HepG2 (cell line): ENCODE data around the gene C21orf58. TPM values are rescaled to one million over a fixed set of nuclear protein-coding genes. Genes with fewer than 3 reads are reported as not detected.
A peak's percentile ranks its signal among the peaks of the same experiment; 100 is the strongest.

ENCODE experiments used
- BHLHE40 ChIP-seq: IDR thresholded peaks from 2 replicates; pipeline ENCODE4 v1.6.1; 2011; ENCODE audit warnings: low read length, improper control_type of control experiment
- DMAP1 ChIP-seq: IDR thresholded peaks from 2 replicates; pipeline ENCODE4 v1.6.1; 2016
- ESRRA ChIP-seq: sonication (generic); formaldehyde crosslinking; IDR thresholded peaks from 2 replicates; pipeline ENCODE4 v1.5.1; 2020; ENCODE audit warnings: mild to moderate bottlenecking, low read depth, missing genetic modification reagents
- FOXK1 ChIP-seq: sonication (generic); formaldehyde crosslinking; IDR thresholded peaks from 2 replicates; pipeline ENCODE4 v1.4.0; 2020; ENCODE audit warnings: low read depth, missing genetic modification reagents, borderline replicate concordance
- IRX3 ChIP-seq: sonication (generic); formaldehyde crosslinking; IDR thresholded peaks from 2 replicates; pipeline ENCODE4 v1.8.1; 2023; ENCODE audit warnings: mild to moderate bottlenecking, low read depth, missing genetic modification reagents, borderline replicate concordance
- KDM5A ChIP-seq: fragments of 200-600 bp; sonication (generic); IDR thresholded peaks from 2 replicates; pipeline ENCODE4 v1.7.0; 2018; ENCODE audit warnings: antibody characterized with exemption, mild to moderate bottlenecking, low read length, borderline replicate concordance
- KLF11 ChIP-seq: IDR thresholded peaks from 2 replicates; pipeline ENCODE4 v1.6.1; 2016; ENCODE audit warnings: missing compliant biosample characterization
- PHF21A ChIP-seq: sonication (generic); formaldehyde crosslinking; IDR thresholded peaks from 2 replicates; pipeline ENCODE4 v1.5.0; 2020; ENCODE audit warnings: mild to moderate bottlenecking, missing genetic modification reagents
- POGZ ChIP-seq: sonication (generic); formaldehyde crosslinking; IDR thresholded peaks from 2 replicates; pipeline ENCODE4 v1.4.0; 2020; ENCODE audit warnings: mild to moderate bottlenecking, missing genetic modification reagents
- RFX5 ChIP-seq: IDR thresholded peaks from 2 replicates; pipeline ENCODE4 v1.6.1; 2011; ENCODE audit warnings: low read depth, low read length, improper control_type of control experiment
- SNAPC2 ChIP-seq: sonication (generic); formaldehyde crosslinking; IDR thresholded peaks from 2 replicates; pipeline ENCODE4 v1.8.1; 2022; ENCODE audit warnings: mild to moderate bottlenecking, missing genetic modification reagents
- SP2 ChIP-seq: sonication (generic); formaldehyde crosslinking; IDR thresholded peaks from 2 replicates; pipeline ENCODE4 v1.5.1; 2020; ENCODE audit warnings: mild to moderate bottlenecking, missing genetic modification reagents
- SP5 ChIP-seq: IDR thresholded peaks from 2 replicates; pipeline ENCODE4 v1.6.1; 2016; ENCODE audit warnings: low read depth, borderline replicate concordance
- SSRP1 ChIP-seq: IDR thresholded peaks from 2 replicates; pipeline ENCODE4 v1.6.1; 2016; ENCODE audit warnings: control low read depth
- TARDBP ChIP-seq: sonication (generic); formaldehyde crosslinking; IDR thresholded peaks from 2 replicates; pipeline ENCODE4 v1.8.0; 2022; ENCODE audit warnings: mild to moderate bottlenecking, missing genetic modification reagents
- ZFP91 ChIP-seq: sonication (generic); formaldehyde crosslinking; IDR thresholded peaks from 2 replicates; pipeline ENCODE4 v1.9.0; 2022; ENCODE audit warnings: missing genetic modification reagents, mild to moderate bottlenecking, borderline replicate concordance
- ZGPAT ChIP-seq: IDR thresholded peaks from 2 replicates; pipeline ENCODE4 v1.6.1; 2016; ENCODE audit warnings: mild to moderate bottlenecking
- ZNF12 ChIP-seq: sonication (generic); formaldehyde crosslinking; IDR thresholded peaks from 2 replicates; pipeline ENCODE4 v1.5.0; 2020; ENCODE audit warnings: missing genetic modification reagents
- ZNF441 ChIP-seq: sonication (generic); formaldehyde crosslinking; IDR thresholded peaks from 2 replicates; pipeline ENCODE4 v1.7.0; 2021; ENCODE audit warnings: missing genetic modification reagents, borderline replicate concordance
- ZNF446 ChIP-seq: sonication (generic); formaldehyde crosslinking; IDR thresholded peaks from 2 replicates; pipeline ENCODE4 v1.5.0; 2020; ENCODE audit warnings: mild to moderate bottlenecking, missing genetic modification reagents
- ZNF605 ChIP-seq: sonication (generic); formaldehyde crosslinking; IDR thresholded peaks from 2 replicates; pipeline ENCODE4 v1.8.0; 2022; ENCODE audit warnings: mild to moderate bottlenecking, missing genetic modification reagents
- ZNF672 ChIP-seq: sonication (generic); formaldehyde crosslinking; IDR thresholded peaks from 2 replicates; pipeline ENCODE4 v1.8.1; 2022; ENCODE audit warnings: missing genetic modification reagents
- ZNF784 ChIP-seq: sonication (generic); formaldehyde crosslinking; IDR thresholded peaks from 2 replicates; pipeline ENCODE4 v1.5.1; 2020; ENCODE audit warnings: missing genetic modification reagents, mild to moderate bottlenecking, borderline replicate concordance
- ZSCAN5A ChIP-seq: sonication (generic); formaldehyde crosslinking; IDR thresholded peaks from 2 replicates; pipeline ENCODE4 v1.8.0; 2022; ENCODE audit warnings: mild to moderate bottlenecking, missing genetic modification reagents, borderline replicate concordance
- polyA plus RNA-seq, 8 experiments: library from polyadenylated mRNA; depleted of rRNA in 3 of 8; stranded (reverse) in 7 of 8; unstranded in 1 of 8; fragments of >200 nt; fragmentation: Illumina TruSeq in 4 of 8; extraction: Trizol in 4 of 8; gene quantifications; 2 replicates each; pipeline versions ENCODE4 v1.2.1 to v1.2.3, GENCODE V29; 2011 to 2016; ENCODE audit warnings: low read depth in 4 of 8, missing spikeins in 1 of 8, mixed read lengths in 1 of 8; ENCODE audit not compliant: insufficient read depth in 1 of 8
- total RNA-seq, 5 experiments: library from RNA; depleted of rRNA; stranded (reverse); fragments of >200 nt; fragmentation: Illumina TruSeq; extraction: Trizol; gene quantifications; 2 replicates each; pipeline ENCODE4 v1.2.3, GENCODE V29; 2016; ENCODE audit warnings: low read depth in 1 of 5

C21orf58 gene
- total and polyA plus RNA-seq, 2 of the 13 experiments (the other 11 are each of a cell fraction or from before 2014, with no cell fraction given), result 3.5 to 6.8 TPM

- TF ChIP-seq ZFP91 (CRISPR knock-in tag) (peak; percentile 59; the same call in 1 of the 2 replicates), ZSCAN5A (peak; percentile 43; the same call in 1 of the 2 replicates), IRX3 (CRISPR knock-in tag) (0 out of 2 replicates have a peak, but pooled peaks have one; percentile 44), ZGPAT (CRISPR knock-in tag) (no peak), KDM5A (peak; percentile 60; the same call in 1 of the 2 replicates), SSRP1 (CRISPR knock-in tag) (no peak), DMAP1 (CRISPR knock-in tag) (peak; percentile 93), ZNF672 (CRISPR knock-in tag) (no peak), FOXK1 (CRISPR knock-in tag) (0 out of 2 replicates have a peak, but pooled peaks have one; percentile 46), SNAPC2 (CRISPR knock-in tag) (peak; percentile 55; the same call in 1 of the 2 replicates), ZNF12 (CRISPR knock-in tag) (no peak), ZNF446 (no peak), RFX5 (peak; percentile 39; the same call in 1 of the 2 replicates), SP2 (CRISPR knock-in tag) (peak; percentile 81), ZNF784 (0 out of 2 replicates have a peak, but pooled peaks have one; percentile 12), ZNF441 (peak; percentile 63; the same call in 1 of the 2 replicates), PHF21A (CRISPR knock-in tag) (no peak), TARDBP (CRISPR knock-in tag) (0 out of 2 replicates have a peak, but pooled peaks have one; percentile 23), BHLHE40 (0 out of 2 replicates have a peak, but pooled peaks have one; percentile 32), KLF11 (CRISPR knock-in tag) (0 out of 2 replicates have a peak, but pooled peaks have one; percentile 27), ESRRA (CRISPR knock-in tag) (0 out of 2 replicates have a peak, but pooled peaks have one; percentile 3), SP5 (CRISPR knock-in tag) (peak; percentile 70; the same call in 1 of the 2 replicates), POGZ (CRISPR knock-in tag) (peak; percentile 46; the same call in 1 of the 2 replicates), ZNF605 (CRISPR knock-in tag) (peak; percentile 81; the same call in 1 of the 2 replicates)
Observed at GRCh38 chr21:46323710-46324389, at the start of gene C21orf58, which contains the start of gene PCNT (continued).
